HepG2 (cell line): Measurements from ENCODE around the gene SLC66A3. TPM values are rescaled to one million over a fixed set of nuclear protein-coding genes. Genes with fewer than 3 reads are reported as not detected.

Experiments used
- ATAC-seq: fragments of 200-7000 bp; cut with Tn5 transposase; 3 replicates; pipeline ENCODE4 v1.9.1; 2020; ENCODE audit warnings: mild to moderate bottlenecking, moderate library complexity
- BruUV-seq: library from RNA; stranded (reverse); fragments of 400-500 nt; replicated peaks from 2 replicates; lab custom pipeline; 2021; lab: Mats Ljungman, UMichigan
- CTCF ChIA-PET: fragments of 300-600 bp; formaldehyde crosslinking; extraction: SDS; loops from one replicate; lab custom pipeline; 2021; ENCODE audit warnings: low total read pairs, inconsistent platforms, low intra/inter-chr PET ratio; lab: Yijun Ruan, JAX
- POLR2A ChIA-PET: fragments of 350-600 bp; sonication (Branson Sonifier 250); formaldehyde crosslinking; loops from one replicate; lab custom pipeline; 2020; ENCODE audit warnings: antibody characterized with exemption, inconsistent platforms; lab: Yijun Ruan, JAX
- DNase-seq: peaks from one replicate; pipeline ENCODE4 v3.0.0-alpha.2; 2015; ENCODE audit warnings: low spot score
- FAIRE-seq: peaks from 3 replicates; lab custom pipeline; 2011; peaks lifted over from hg19 to GRCh38; lab: Jason Lieb, UNC
- H2AFZ ChIP-seq: one replicate; pipeline ENCODE4 v1.6.1; 2011; ENCODE audit warnings: low read length, inconsistent platforms
- H3K27ac ChIP-seq: fragments of 300-600 bp; 3 replicates; pipeline ENCODE4 v1.8.0; 2011; ENCODE audit warnings: mixed run types, mild to moderate bottlenecking, mixed read lengths, low read length, inconsistent platforms; ENCODE audit not compliant: insufficient read depth; ENCODE audit errors: extremely low read length
- H3K27me3 ChIP-seq, 2 experiments: fragments of 200-600 bp in 1 of 2; 2 replicates in 1 of 2; 3 replicates in 1 of 2; pipeline versions ENCODE4 v1.6.0 to v1.8.0; 2011; ENCODE audit warnings: low read length in 2 of 2, mild to moderate bottlenecking in 2 of 2, moderate library complexity in 2 of 2, inconsistent platforms in 1 of 2; ENCODE audit not compliant: insufficient read depth in 2 of 2, control insufficient read depth in 1 of 2
- H3K36me3 ChIP-seq, 2 experiments: fragments of 200-600 bp in 1 of 2; replicated peaks in 1 of 2; 2 replicates in 1 of 2; 3 replicates in 1 of 2; pipeline versions ENCODE4 v1.5.1 to v1.8.0; 2011; ENCODE audit warnings: low read length in 2 of 2, inconsistent platforms in 1 of 2; ENCODE audit not compliant: insufficient read depth in 2 of 2, control insufficient read depth in 1 of 2
- H3K4me1 ChIP-seq: 2 replicates; pipeline ENCODE4 v1.5.1; 2012; ENCODE audit warnings: low read length, inconsistent platforms; ENCODE audit not compliant: insufficient read depth
- H3K4me2 ChIP-seq: 2 replicates; pipeline ENCODE4 v1.6.0; 2011; ENCODE audit warnings: low read depth, low read length, inconsistent platforms
- H3K4me3 ChIP-seq, 3 experiments: fragments of 200-600 bp in 1 of 3; sonication (generic), shearing (Covaris generic) in 1 of 3; replicated peaks in 1 of 3; 2 replicates each; pipeline ENCODE4 v1.5.1; 2011 to 2016; ENCODE audit warnings: low read length in 3 of 3, inconsistent platforms in 2 of 3, low read depth in 2 of 3, mild to moderate bottlenecking in 2 of 3, control low read depth in 1 of 3, mixed read lengths in 1 of 3; ENCODE audit not compliant: insufficient read depth in 1 of 3
- H3K79me2 ChIP-seq: one replicate; pipeline ENCODE4 v1.6.1; 2011; ENCODE audit warnings: low read length, inconsistent platforms; ENCODE audit not compliant: insufficient read depth
- H3K9ac ChIP-seq: 2 replicates; pipeline ENCODE4 v1.6.0; 2011; ENCODE audit warnings: mild to moderate bottlenecking, low read depth, low read length, inconsistent platforms; ENCODE audit not compliant: insufficient read depth
- H3K9me3 ChIP-seq: 2 replicates; pipeline ENCODE4 v1.5.1; 2012; ENCODE audit warnings: mild to moderate bottlenecking, low read length
- H4K20me1 ChIP-seq: 2 replicates; pipeline ENCODE4 v1.6.0; 2011; ENCODE audit warnings: inconsistent platforms, mild to moderate bottlenecking, low read length, moderate library complexity; ENCODE audit not compliant: insufficient read depth
- ARID2 ChIP-seq: sonication (generic); formaldehyde crosslinking; IDR thresholded peaks from 2 replicates; pipeline ENCODE4 v1.8.1; 2022; ENCODE audit warnings: mild to moderate bottlenecking, missing genetic modification reagents, borderline replicate concordance
- FOSL2 ChIP-seq: sonication (generic); formaldehyde crosslinking; IDR thresholded peaks from 2 replicates; pipeline ENCODE4 v1.4.0; 2020; ENCODE audit warnings: missing genetic modification reagents
- IKZF5 ChIP-seq: IDR thresholded peaks from 2 replicates; pipeline ENCODE4 v1.6.1; 2018; ENCODE audit warnings: missing genetic modification reagents, mild to moderate bottlenecking, missing compliant biosample characterization
- MAFK ChIP-seq, 2 experiments: IDR thresholded peaks in 1 of 2; conservative IDR thresholded peaks in 1 of 2; 2 replicates each; pipeline ENCODE4 v1.6.1; 2011; ENCODE audit warnings: improper control_type of control experiment in 2 of 2, low read length in 2 of 2
- MIXL1 ChIP-seq: IDR thresholded peaks from 2 replicates; pipeline ENCODE4 v1.6.1; 2016
- MNT ChIP-seq: fragments of 450-650 bp; IDR thresholded peaks from 2 replicates; pipeline ENCODE4 v1.6.1; 2016
- PCBP2 ChIP-seq: fragments of 200-400 bp; formaldehyde crosslinking; optimal IDR thresholded peaks from 2 replicates; pipeline ENCODE3; 2018; ENCODE audit warnings: low read length, low read depth; ENCODE audit not compliant: poor library complexity, severe bottlenecking
- RBM22 ChIP-seq: fragments of 200-400 bp; formaldehyde crosslinking; optimal IDR thresholded peaks from 2 replicates; pipeline ENCODE3; 2017; ENCODE audit warnings: mild to moderate bottlenecking, low read length, moderate library complexity
- RELA ChIP-seq: sonication (generic); formaldehyde crosslinking; IDR thresholded peaks from 2 replicates; pipeline ENCODE4 v1.4.0; 2020; ENCODE audit warnings: missing genetic modification reagents
- ZNF234 ChIP-seq: sonication (generic); formaldehyde crosslinking; conservative IDR thresholded peaks from 2 replicates; pipeline ENCODE4 v1.5.1; 2020; ENCODE audit warnings: mild to moderate bottlenecking, missing genetic modification reagents
- ZNF414 ChIP-seq: sonication (generic); formaldehyde crosslinking; IDR thresholded peaks from 2 replicates; pipeline ENCODE4 v1.5.0; 2020; ENCODE audit warnings: missing genetic modification reagents
- ZNF607 ChIP-seq: sonication (generic); formaldehyde crosslinking; IDR thresholded peaks from 2 replicates; pipeline ENCODE4 v1.5.1; 2020; ENCODE audit warnings: missing genetic modification reagents, mild to moderate bottlenecking, borderline replicate concordance
- ZNF644 ChIP-seq: IDR thresholded peaks from 2 replicates; pipeline ENCODE4 v1.6.1; 2016; ENCODE audit warnings: low read depth
- WGBS: methylation state at CpG from one replicate; pipeline ENCODE4 v1.1.6; 2017; ENCODE audit warnings: low lambda C conversion rate; 5-methylcytosine and 5-hydroxymethylcytosine counted together
- in situ Hi-C: cut with HindIII; loops from 2 replicates; pipeline ENCODE4 v1.10.0; 2017; ENCODE audit warnings: low pct_unique_long_range_greater_than_20kb; ENCODE audit not compliant: extremely low pct_ligation_motif_present
- intact Hi-C: fragments of 100-400 bp; cut with micrococcal nuclease; formaldehyde crosslinking; loops from one replicate; pipeline ENCODE4 v1.10.0; 2022; ENCODE audit not compliant: unreplicated experiment
- polyA plus RNA-seq, 8 experiments: library from polyadenylated mRNA; depleted of rRNA in 3 of 8; stranded (reverse) in 7 of 8; unstranded in 1 of 8; fragments of >200 nt; fragmentation: Illumina TruSeq in 4 of 8; extraction: Trizol in 4 of 8; gene quantifications; 2 replicates each; pipeline versions ENCODE4 v1.2.1 to v1.2.3, GENCODE V29; 2011 to 2016; ENCODE audit warnings: low read depth in 4 of 8, missing spikeins in 1 of 8, mixed read lengths in 1 of 8; ENCODE audit not compliant: insufficient read depth in 1 of 8
- total RNA-seq, 5 experiments: library from RNA; depleted of rRNA; stranded (reverse); fragments of >200 nt; fragmentation: Illumina TruSeq; extraction: Trizol; gene quantifications; 2 replicates each; pipeline ENCODE4 v1.2.3, GENCODE V29; 2016; ENCODE audit warnings: low read depth in 1 of 5

SLC66A3 gene
- total and polyA plus RNA-seq, 2 of the 13 experiments (the other 11 are each of a cell fraction or from before 2014, with no cell fraction given) = 2.2 to 3.7 TPM

GRCh38 chr2:11213090-11213638 is 57.9 kb downstream of the SLC66A3 start (continued):
- no peak for TF ChIP-seq ZNF414 (CRISPR knock-in tag)
- TF ChIP-seq IKZF5 (CRISPR knock-in tag) = no peak
- TF ChIP-seq ZNF234 (CRISPR knock-in tag) = no peak
- no peak for TF ChIP-seq ARID2 (CRISPR knock-in tag)
- peak in 1 of 2 experiments; percentile 56; a peak in 2 of 4 replicates for TF ChIP-seq MAFK (conservative IDR thresholded peaks at IDR 0.05 in 1 of 2, IDR thresholded peaks at IDR 0.05 in 1 of 2; ENCODE audit: low read length in 2 of 2)
- no peak for TF ChIP-seq PCBP2
- TF ChIP-seq FOSL2 (CRISPR knock-in tag) = no peak
- peak; percentile 41; the same call in 1 of the 2 replicates for TF ChIP-seq MNT

- ChIA-PET CTCF (no interaction called here), POLR2A (no interaction called here)
- Histone ChIP-seq H3K9me3 (no peaks in the 10 kb centered on the region), H2AFZ (no peak overlapping the region), H3K36me3 (peaks cover 33 to 96% of the 10 kb centered on the region in 2 experiments), H4K20me1 (peaks cover 4% of the 10 kb centered on the region; the same call in 1 of the 2 replicates), H3K4me2 (no peak overlapping the region), H3K79me2 (no peaks in the 10 kb centered on the region), H3K27me3 (no peaks in the 10 kb centered on the region), H3K4me3 (no peak overlapping the region), H3K4me1 (no peaks in the 10 kb centered on the region), H3K27ac (no peak overlapping the region), H3K9ac (no peak overlapping the region)
- intact Hi-C loops = no loop called here
- in situ Hi-C loops = no loop called here
- FAIRE-seq = no peak
- ATAC-seq = peak; percentile 17; the same call in 1 of the 3 replicates
- BruUV-seq = no TSS peak
- 94% methylated on average over 1 of the region's 1 CpG for WGBS
- DNase-seq = no peak
- TF ChIP-seq RBM22 (peak; percentile 88), ZNF607 (CRISPR knock-in tag) (no peak), ZNF644 (CRISPR knock-in tag) (no peak), MIXL1 (CRISPR knock-in tag) (no peak), RELA (CRISPR knock-in tag) (no peak)
These were observed 58.7 kb downstream of the SLC66A3 start for GRCh38 chr2:11213975-11214374.
